Endothelial cell of umbilical vein (primary cell): Measurements from ENCODE around the gene ARID1B. TPM values are rescaled to one million over a fixed set of nuclear protein-coding genes. Genes with fewer than 3 reads are reported as not detected.

ENCODE experiments used
- BruUV-seq: library from RNA; stranded (reverse); fragments of 400-500 nt; replicated peaks from 2 replicates; lab custom pipeline; 2021; lab: Mats Ljungman, UMichigan
- CTCF ChIA-PET: fragments of 300-600, 350-600 bp; sonication (Branson Sonifier 250); formaldehyde crosslinking; loops from one replicate; lab custom pipeline; 2021; ENCODE audit warnings: antibody characterized with exemption, inconsistent platforms; lab: Charles Lee
- POLR2A ChIA-PET: fragments of 300-600, 350-600 bp; sonication (Branson Sonifier 250); formaldehyde crosslinking; loops from one replicate; lab custom pipeline; 2021; ENCODE audit warnings: antibody characterized with exemption, inconsistent platforms; lab: Charles Lee
- DNase-seq: peaks from one replicate; pipeline ENCODE4 v3.0.0-alpha.2; 2011; ENCODE audit warnings: low read depth, low spot score
- FAIRE-seq: peaks from 2 replicates; lab custom pipeline; 2011; peaks lifted over from hg19 to GRCh38; lab: Jason Lieb, UNC
- H2AFZ ChIP-seq: 2 replicates; pipeline ENCODE4 v1.6.0; 2012; ENCODE audit warnings: low read depth, low read length, control low read depth, inconsistent platforms
- H3K27ac ChIP-seq: 2 replicates; pipeline ENCODE4 v1.5.1; 2011; ENCODE audit warnings: low read depth, mild to moderate bottlenecking, control low read depth, low read length, moderate library complexity; ENCODE audit not compliant: insufficient read depth
- H3K27me3 ChIP-seq, 2 experiments: 2 replicates each; pipeline versions ENCODE4 v1.6.0 to v1.6.1; 2011; ENCODE audit warnings: low read length in 2 of 2, mixed read lengths in 1 of 2; ENCODE audit not compliant: control insufficient read depth in 2 of 2, insufficient read depth in 2 of 2
- H3K36me3 ChIP-seq, 2 experiments: 2 replicates in 1 of 2; 3 replicates in 1 of 2; pipeline ENCODE4 v1.5.1; 2011; ENCODE audit warnings: low read length in 2 of 2, mild to moderate bottlenecking in 1 of 2, moderate library complexity in 1 of 2; ENCODE audit not compliant: control insufficient read depth in 2 of 2, insufficient read depth in 2 of 2; ENCODE audit errors: extremely low read depth in 1 of 2
- H3K4me1 ChIP-seq: 3 replicates; pipeline ENCODE4 v1.5.1; 2011; ENCODE audit warnings: mild to moderate bottlenecking, low read length; ENCODE audit not compliant: control insufficient read depth, insufficient read depth; ENCODE audit errors: extremely low read depth
- H3K4me2 ChIP-seq: 2 replicates; pipeline ENCODE4 v1.6.1; 2011; ENCODE audit warnings: low read length, control low read depth, mixed read lengths; ENCODE audit not compliant: insufficient read depth
- H3K4me3 ChIP-seq, 3 experiments: fragments of 200-600 bp in 1 of 3; sonication (generic), shearing (Covaris generic) in 1 of 3; replicated peaks in 1 of 3; 2 replicates each; pipeline ENCODE4 v1.5.1; 2011 to 2016; ENCODE audit warnings: control low read depth in 3 of 3, low read length in 3 of 3, mild to moderate bottlenecking in 2 of 3, inconsistent platforms in 1 of 3, low read depth in 1 of 3, moderate library complexity in 1 of 3; ENCODE audit not compliant: insufficient read depth in 1 of 3
- H3K79me2 ChIP-seq: 2 replicates; pipeline ENCODE4 v1.6.0; 2012; ENCODE audit warnings: low read length, inconsistent platforms; ENCODE audit not compliant: control insufficient read depth, insufficient read depth
- H3K9ac ChIP-seq: replicated peaks from 2 replicates; pipeline ENCODE3; 2011; ENCODE audit warnings: low read length, control low read depth; ENCODE audit not compliant: insufficient read depth; ENCODE audit errors: extremely low read depth
- H3K9me1 ChIP-seq: replicated peaks from 3 replicates; pipeline ENCODE4 v1.6.0; 2011; ENCODE audit warnings: mild to moderate bottlenecking, low read length; ENCODE audit not compliant: control insufficient read depth, insufficient read depth; ENCODE audit errors: extremely low read depth
- H3K9me3 ChIP-seq: replicated peaks from 2 replicates; pipeline ENCODE4 v1.5.1; 2012; ENCODE audit warnings: low read length, inconsistent platforms; ENCODE audit not compliant: control insufficient read depth, insufficient read depth
- H4K20me1 ChIP-seq: replicated peaks from 2 replicates; pipeline ENCODE3; 2011; ENCODE audit warnings: mild to moderate bottlenecking, low read length; ENCODE audit not compliant: control insufficient read depth, insufficient read depth; ENCODE audit errors: extremely low read depth
- EZH2 ChIP-seq: IDR thresholded peaks from 2 replicates; pipeline ENCODE4 v1.6.1; 2012; ENCODE audit warnings: borderline replicate concordance, low read depth, mild to moderate bottlenecking, moderate library complexity, low read length, inconsistent platforms; ENCODE audit not compliant: severe bottlenecking
- FOS ChIP-seq: IDR thresholded peaks from 2 replicates; pipeline ENCODE4 v1.6.1; 2011; ENCODE audit warnings: mild to moderate bottlenecking, low read length, moderate library complexity, borderline replicate concordance; ENCODE audit not compliant: insufficient read depth
- GATA2 ChIP-seq: IDR thresholded peaks from 2 replicates; pipeline ENCODE4 v1.7.0; 2011; ENCODE audit warnings: low read depth, mild to moderate bottlenecking, moderate library complexity, mixed read lengths, low read length; ENCODE audit not compliant: insufficient read length, insufficient read depth
- JUN ChIP-seq: IDR thresholded peaks from 2 replicates; pipeline ENCODE4 v1.6.1; 2011; ENCODE audit warnings: borderline replicate concordance, low read depth; ENCODE audit not compliant: insufficient read length, insufficient read depth
- MYC ChIP-seq: IDR thresholded peaks from one replicate; pipeline ENCODE4 v1.6.1; 2011; ENCODE audit warnings: mild to moderate bottlenecking, low read depth, low read length
- POLR2A ChIP-seq: IDR thresholded peaks from 2 replicates; pipeline ENCODE4 v1.6.1; 2012; ENCODE audit warnings: low read depth, mild to moderate bottlenecking, control low read depth, low read length
- POLR2AphosphoS5 ChIP-seq: IDR thresholded peaks from 2 replicates; pipeline ENCODE4 v1.6.1; 2012; ENCODE audit warnings: low read depth, mild to moderate bottlenecking, control low read depth, low read length, moderate library complexity; ENCODE audit not compliant: insufficient read depth
- dilution Hi-C: fragments of 300-500 bp; cut with MboI; formaldehyde crosslinking; loops from one replicate; pipeline ENCODE4 v1.15.0; 2019; ENCODE audit warnings: low sequenced_read_pairs; ENCODE audit not compliant: extremely low pct_ligation_motif_present
- intact Hi-C: fragments of 100-400 bp; cut with micrococcal nuclease; formaldehyde crosslinking; loops from one replicate; pipeline ENCODE4 v1.10.0; 2022
- polyA plus RNA-seq, 4 experiments: library from polyadenylated mRNA; depleted of rRNA in 3 of 4; stranded (reverse) in 3 of 4; unstranded in 1 of 4; fragments of >200 nt; gene quantifications; 2 replicates each; pipeline versions ENCODE4 v1.2.1 to v1.2.3, GENCODE V29; 2011 to 2012; ENCODE audit warnings: missing spikeins in 1 of 4
- total RNA-seq: library from RNA; stranded (reverse); gene quantifications from 2 replicates; pipeline ENCODE4 v1.2.3, GENCODE V29; 2021
- TF ChIP-seq, protein P1 (sequence below), 2 donors: IDR thresholded peaks; 1 replicate in 1 of 2; 2 replicates in 1 of 2; pipeline ENCODE4 v1.5.1; 2011; ENCODE audit warnings: low read length in 2 of 2, mild to moderate bottlenecking in 2 of 2, moderate library complexity in 2 of 2, control low read depth in 1 of 2, inconsistent platforms in 1 of 2, low read depth in 1 of 2; ENCODE audit not compliant: insufficient read depth in 1 of 2; ENCODE audit errors: extremely low read depth in 1 of 2
- TF ChIP-seq, protein P2 (sequence below): IDR thresholded peaks from 2 replicates; pipeline ENCODE4 v1.6.1; 2011; ENCODE audit not compliant: insufficient read depth, insufficient read length

ARID1B gene
- total and polyA plus RNA-seq, 2 donors (not counting 3 experiments of a cell fraction or from before 2014, with no cell fraction given) = 21.8 to 89.5 TPM

DNA sequence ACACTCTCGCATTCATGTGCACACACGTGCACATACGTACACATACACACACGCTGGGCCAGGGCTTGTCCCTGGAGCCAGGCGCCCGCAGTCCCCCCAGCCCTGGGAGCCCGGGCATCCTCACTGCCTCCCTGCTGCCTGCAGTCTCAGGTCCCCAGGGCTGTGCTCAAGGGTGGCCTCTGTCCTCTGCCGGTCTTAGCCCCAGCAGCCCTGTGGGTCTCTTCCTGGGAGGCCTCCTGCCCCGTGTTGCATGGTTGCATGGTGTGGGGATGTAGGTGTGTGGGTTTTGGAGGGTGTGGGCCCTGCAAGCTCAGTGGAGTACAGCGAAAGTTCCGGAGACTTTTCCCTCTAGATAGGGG is 444.6 kb downstream of the ARID1B start:
- no peak for TF ChIP-seq MYC
- TF ChIP-seq, protein P1, sequence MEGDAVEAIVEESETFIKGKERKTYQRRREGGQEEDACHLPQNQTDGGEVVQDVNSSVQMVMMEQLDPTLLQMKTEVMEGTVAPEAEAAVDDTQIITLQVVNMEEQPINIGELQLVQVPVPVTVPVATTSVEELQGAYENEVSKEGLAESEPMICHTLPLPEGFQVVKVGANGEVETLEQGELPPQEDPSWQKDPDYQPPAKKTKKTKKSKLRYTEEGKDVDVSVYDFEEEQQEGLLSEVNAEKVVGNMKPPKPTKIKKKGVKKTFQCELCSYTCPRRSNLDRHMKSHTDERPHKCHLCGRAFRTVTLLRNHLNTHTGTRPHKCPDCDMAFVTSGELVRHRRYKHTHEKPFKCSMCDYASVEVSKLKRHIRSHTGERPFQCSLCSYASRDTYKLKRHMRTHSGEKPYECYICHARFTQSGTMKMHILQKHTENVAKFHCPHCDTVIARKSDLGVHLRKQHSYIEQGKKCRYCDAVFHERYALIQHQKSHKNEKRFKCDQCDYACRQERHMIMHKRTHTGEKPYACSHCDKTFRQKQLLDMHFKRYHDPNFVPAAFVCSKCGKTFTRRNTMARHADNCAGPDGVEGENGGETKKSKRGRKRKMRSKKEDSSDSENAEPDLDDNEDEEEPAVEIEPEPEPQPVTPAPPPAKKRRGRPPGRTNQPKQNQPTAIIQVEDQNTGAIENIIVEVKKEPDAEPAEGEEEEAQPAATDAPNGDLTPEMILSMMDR (IDR thresholded peaks at IDR 0.05; ENCODE audit: extremely low read depth in 1 of 2, insufficient read depth in 1 of 2, low read depth in 1 of 2, low read length in 2 of 2) = no peak
- no TSS peak for BruUV-seq
- Histone ChIP-seq H4K20me1 (no peaks in the 10 kb centered on the region), H3K9me3 (no peaks in the 10 kb centered on the region), H3K4me1 (peaks cover 14% of the 10 kb centered on the region), H3K4me2 (no peak overlapping the region), H3K36me3 (no peaks in the 10 kb centered on the region), H3K27ac (no peak overlapping the region), H3K9ac (no peak overlapping the region), H3K9me1 (no peaks in the 10 kb centered on the region), H3K79me2 (no peaks in the 10 kb centered on the region), H3K4me3 (no peak overlapping the region), H2AFZ (peak overlapping the region; percentile 2), H3K27me3 (no peaks in the 10 kb centered on the region)
- intact Hi-C loops = no loop called here
- dilution Hi-C loops = no loop called here
- DNase-seq (no peak), FAIRE-seq (no peak)
- CTCF ChIA-PET = no interaction called here
- POLR2A ChIA-PET = no interaction called here

DNA sequence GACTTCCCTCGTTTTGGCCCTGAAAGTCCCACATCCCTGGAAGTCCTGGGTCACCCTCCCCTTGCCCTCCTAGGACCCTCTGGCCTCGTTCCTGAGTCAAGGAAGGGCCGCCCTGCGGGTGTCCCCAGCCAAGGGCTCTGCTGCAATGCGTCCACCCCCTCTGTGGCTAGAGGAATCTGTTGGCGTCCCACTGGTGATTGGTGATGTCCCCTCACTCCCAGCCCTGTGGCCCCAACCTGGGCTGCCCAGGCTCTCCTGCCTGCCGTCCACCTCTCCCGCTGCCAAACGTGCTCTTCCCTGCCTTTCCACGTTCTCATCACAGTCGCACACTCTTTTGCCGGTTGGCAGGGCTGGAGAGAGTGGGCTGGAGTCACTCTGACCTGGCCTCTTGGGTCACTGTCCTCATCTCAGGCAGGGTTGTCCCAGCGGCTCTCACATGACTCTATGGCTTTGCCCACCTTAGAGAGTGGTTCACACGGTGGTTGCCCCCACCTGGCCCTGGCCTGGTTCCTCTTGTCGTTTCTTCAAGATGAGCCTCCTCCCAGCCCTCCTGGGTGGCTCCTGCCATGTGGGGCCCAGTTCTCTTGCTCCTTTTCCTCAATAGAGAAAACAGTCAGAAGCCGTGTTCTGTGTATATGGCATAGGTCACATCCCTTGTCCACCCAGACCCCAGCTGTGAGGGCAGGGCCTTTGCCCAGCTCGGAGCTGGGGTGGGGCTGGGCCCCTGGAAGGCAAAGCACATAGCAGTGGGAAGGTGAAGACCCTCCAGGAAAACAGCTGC is 445.2 kb downstream of the ARID1B start:
- CTCF ChIA-PET = interaction anchor here (0.8 to 1.1 kb wide), 3 partner anchors 13 to 52 kb away, joined by 3 to 4 read pairs (median 3); no protein-coding TSS in a partner anchor
- no TSS peak for BruUV-seq

More for the DNA sequence above, 445.2 kb downstream of the ARID1B start:
- dilution Hi-C loops = no loop called here
- Histone ChIP-seq H3K27me3 (no peaks in the 10 kb centered on the region), H3K4me2 (no peak overlapping the region), H2AFZ (no peak overlapping the region), H3K27ac (no peak overlapping the region), H3K9me1 (no peaks in the 10 kb centered on the region), H3K36me3 (no peaks in the 10 kb centered on the region), H3K79me2 (no peaks in the 10 kb centered on the region), H3K9ac (no peak overlapping the region), H3K4me3 (no peak overlapping the region), H3K9me3 (no peaks in the 10 kb centered on the region), H4K20me1 (no peaks in the 10 kb centered on the region), H3K4me1 (peaks cover 14% of the 10 kb centered on the region)
- DNase-seq (no peak), FAIRE-seq (no peak)
- intact Hi-C loops = no loop called here
- TF ChIP-seq POLR2AphosphoS5 (no peak), POLR2A (no peak), EZH2 (no peak), FOS (no peak), MYC (no peak), JUN (no peak), GATA2 (no peak)
- TF ChIP-seq, protein P2, sequence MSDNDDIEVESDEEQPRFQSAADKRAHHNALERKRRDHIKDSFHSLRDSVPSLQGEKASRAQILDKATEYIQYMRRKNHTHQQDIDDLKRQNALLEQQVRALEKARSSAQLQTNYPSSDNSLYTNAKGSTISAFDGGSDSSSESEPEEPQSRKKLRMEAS = no peak
- TF ChIP-seq, protein P1 (IDR thresholded peaks at IDR 0.05; ENCODE audit: extremely low read depth in 1 of 2, insufficient read depth in 1 of 2, low read depth in 1 of 2, low read length in 2 of 2) = no peak
- POLR2A ChIA-PET = no interaction called here
